ENCODE results near the gene ARID5B. TPM values are rescaled to one million over a fixed set of nuclear protein-coding genes. Genes with fewer than 3 reads are reported as not detected.
"Not testable (repeated sequence)": the region's sequence is repeated elsewhere in the genome, so short reads cannot be mapped to it uniquely, and the experiment has no call there.

ARID5B gene
- total RNA-seq, 2 donors from 2014 or later = 74.4 to 113 TPM

DNA sequence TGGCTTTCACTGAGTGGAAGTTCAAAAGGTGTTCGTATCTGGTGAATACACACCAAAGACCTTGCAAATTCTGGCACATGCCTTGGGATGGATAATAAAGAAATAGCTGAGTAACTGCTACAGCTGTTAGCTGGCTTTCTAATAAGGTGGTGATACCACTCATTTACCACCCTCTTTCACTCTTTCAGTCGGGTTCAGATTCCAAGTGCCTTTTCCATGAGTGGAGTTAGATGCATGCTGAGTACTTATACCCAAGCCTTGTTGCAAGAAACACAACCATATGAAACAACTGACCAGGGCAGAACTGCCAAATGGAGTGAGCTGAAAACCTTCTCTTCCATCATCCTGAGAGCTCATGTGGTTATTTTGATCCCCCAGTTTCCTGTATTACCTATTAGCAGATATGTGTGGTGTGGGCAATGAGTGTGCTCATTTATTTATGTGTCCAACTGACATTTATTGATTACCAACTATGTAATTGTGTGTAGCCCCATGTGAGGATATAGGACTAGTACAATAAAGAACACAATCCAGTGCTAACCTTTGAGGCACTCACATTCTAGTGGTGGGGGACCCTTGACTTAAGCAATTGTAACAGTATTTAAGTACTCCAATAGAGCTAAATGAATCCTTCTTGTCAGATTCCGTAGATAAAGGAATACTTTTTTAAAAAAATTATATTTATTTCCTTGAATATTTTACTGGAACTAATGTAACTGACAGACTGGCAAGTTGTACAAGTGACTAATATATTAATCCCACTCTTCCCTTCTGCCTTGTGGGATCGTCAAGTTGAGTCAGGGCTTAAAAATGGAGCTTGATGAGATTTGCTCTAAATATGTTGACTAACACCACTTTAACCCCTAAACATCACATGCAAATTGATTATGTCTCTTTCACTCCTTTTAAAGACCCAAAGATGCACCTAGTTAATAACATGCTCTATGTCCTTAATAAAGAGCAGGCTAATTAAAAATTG is 124.7 kb downstream of the ARID5B start:
- Mint-ChIP-seq H3K4me3 (no peak overlapping the region), H3K27me3 (ENCODE audit: low read depth) (no peaks in the 10 kb centered on the region), H3K27ac (peak overlapping the region; percentile 55), H3K9me3 (peaks cover 3 to 4% of the 10 kb centered on the region in 2 donors), H3K36me3 (ENCODE audit: insufficient read depth in 2 of 2) (peaks cover 13 to 38% of the 10 kb centered on the region in 2 donors), H3K4me1 (ENCODE audit: low read depth) (peaks cover 98% of the 10 kb centered on the region)
- DNase-seq = no peak
- ATAC-seq (replicated peaks in 1 of 2) = no peak

DNA sequence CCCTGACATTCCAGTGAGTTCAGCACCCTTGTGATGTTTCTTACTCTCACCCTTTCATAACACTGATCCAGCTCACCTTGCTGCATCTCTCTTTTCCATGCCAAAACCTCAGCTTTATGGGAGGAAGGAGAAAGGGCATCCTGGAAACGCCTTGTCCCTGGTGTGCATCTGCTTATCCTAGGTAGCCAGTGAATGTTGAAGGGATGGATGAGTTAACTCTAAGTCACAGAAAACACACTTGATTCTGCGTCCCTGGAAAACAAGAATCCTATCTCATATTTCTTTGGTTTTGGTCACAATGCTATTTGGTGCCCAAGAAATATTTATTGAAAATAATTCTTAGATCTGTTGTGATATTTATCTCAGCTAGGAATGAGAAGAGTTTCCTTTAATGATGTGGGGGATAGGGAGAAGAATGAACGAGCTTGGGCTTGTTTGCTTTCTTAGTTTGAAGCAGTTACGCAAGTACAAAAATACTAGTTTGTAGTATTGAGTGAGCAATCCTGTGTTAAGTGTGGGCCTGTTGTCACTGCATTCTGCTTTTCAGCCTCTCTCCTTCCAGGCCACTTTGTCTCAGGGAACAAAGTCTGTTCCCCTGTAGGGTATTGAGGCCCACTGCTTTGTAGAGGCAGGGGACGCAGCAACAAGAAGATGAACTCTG is 126.5 kb downstream of the ARID5B start:
- Mint-ChIP-seq H3K4me3 (peak overlapping the region in 1 of 2 donors; percentile 7), H3K36me3 (ENCODE audit: insufficient read depth in 2 of 2) (peaks cover 11 to 34% of the 10 kb centered on the region in 2 donors), H3K27me3 (ENCODE audit: low read depth) (no peaks in the 10 kb centered on the region), H3K9me3 (peaks cover 3 to 4% of the 10 kb centered on the region in 2 donors), H3K27ac (peak overlapping the region; percentile 72), H3K4me1 (ENCODE audit: low read depth) (peaks cover 98% of the 10 kb centered on the region)
- ATAC-seq (replicated peaks in 1 of 2) (no peak), DNase-seq (no peak)

DNA sequence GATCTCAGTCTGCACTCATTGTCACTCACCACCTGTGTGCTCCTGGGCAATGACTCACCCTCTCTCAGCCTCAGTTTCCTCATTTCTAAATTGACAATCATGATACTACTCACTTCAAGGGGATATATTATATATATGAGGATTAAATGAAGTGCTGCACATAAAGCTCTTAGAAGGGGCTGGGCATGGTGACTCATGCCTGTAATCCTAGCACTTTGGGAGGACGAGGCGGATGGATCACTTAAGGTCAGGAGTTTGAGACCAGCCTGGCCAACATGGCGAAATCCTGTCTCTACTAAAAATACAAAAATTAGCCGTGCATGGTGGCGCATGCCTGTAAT is 127.0 kb downstream of the ARID5B start:
- Mint-ChIP-seq H3K4me3 (peak overlapping the region in 1 of 2 donors; percentile 6), H3K27ac (peak overlapping the region; percentile 72), H3K36me3 (ENCODE audit: insufficient read depth in 2 of 2) (peaks cover 8 to 30% of the 10 kb centered on the region in 2 donors), H3K4me1 (ENCODE audit: low read depth) (peaks cover 98% of the 10 kb centered on the region)
- not testable (repeated sequence) for DNase-seq; ATAC-seq (replicated peaks in 1 of 2); H3K27me3 Mint-ChIP-seq (ENCODE audit: low read depth); H3K9me3 Mint-ChIP-seq

DNA sequence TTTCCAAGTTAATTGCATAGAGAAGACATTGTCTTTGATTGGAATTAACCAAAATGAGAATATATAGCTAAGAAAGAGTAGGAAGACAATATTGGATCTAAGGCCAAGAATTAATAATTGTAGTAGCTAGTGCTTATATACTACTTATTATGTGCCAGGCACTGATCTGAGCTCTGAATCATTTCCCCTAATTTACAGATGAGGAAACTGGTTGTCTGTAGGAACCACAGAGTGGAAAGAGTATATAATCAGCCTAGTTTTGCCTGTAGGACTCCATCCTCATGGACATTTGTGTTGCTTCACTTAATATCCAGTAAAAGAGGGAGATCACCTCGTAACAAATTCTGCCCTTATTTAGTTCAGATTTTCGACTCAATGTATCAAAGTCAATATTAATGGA is 127.9 kb downstream of the ARID5B start:
- peak in 1 of 2 donors; percentile 33 for ATAC-seq (replicated peaks in 1 of 2)
- Mint-ChIP-seq H3K27me3 (ENCODE audit: low read depth) (no peaks in the 10 kb centered on the region), H3K4me3 (peak overlapping the region; percentile 31 to 50), H3K9me3 (no peaks in the 10 kb centered on the region), H3K36me3 (ENCODE audit: insufficient read depth in 2 of 2) (peaks cover 8 to 27% of the 10 kb centered on the region in 2 donors), H3K27ac (peak overlapping the region; percentile 92), H3K4me1 (ENCODE audit: low read depth) (peaks cover 95% of the 10 kb centered on the region)
- DNase-seq = no peak

DNA sequence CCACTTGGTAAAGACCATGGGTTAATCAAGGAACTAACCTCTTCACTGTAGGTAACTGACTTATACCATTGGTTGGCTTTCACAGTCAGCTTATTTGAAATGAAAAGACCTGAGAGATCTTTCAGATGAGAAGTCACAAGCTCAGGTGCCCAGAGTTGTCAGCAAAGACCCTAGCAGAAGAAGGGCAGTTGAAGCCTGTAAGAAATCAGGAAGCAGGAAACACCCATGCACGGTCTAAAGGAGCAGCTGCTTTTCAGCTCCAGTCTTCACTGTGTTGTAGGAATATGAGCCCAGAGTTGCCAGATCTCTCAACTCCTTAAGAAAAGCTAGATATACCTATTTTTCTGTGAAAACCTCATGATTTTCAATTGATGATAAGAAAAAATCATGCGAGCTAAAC is 130.0 kb downstream of the ARID5B start:
- Mint-ChIP-seq H3K27ac (peak overlapping the region; percentile 83), H3K4me3 (no peak overlapping the region), H3K27me3 (ENCODE audit: low read depth) (no peaks in the 10 kb centered on the region), H3K36me3 (ENCODE audit: insufficient read depth in 2 of 2) (peaks cover 8 to 24% of the 10 kb centered on the region in 2 donors), H3K9me3 (no peaks in the 10 kb centered on the region), H3K4me1 (ENCODE audit: low read depth) (peaks cover 97% of the 10 kb centered on the region)
- ATAC-seq (replicated peaks in 1 of 2) (no peak), DNase-seq (no peak)

DNA sequence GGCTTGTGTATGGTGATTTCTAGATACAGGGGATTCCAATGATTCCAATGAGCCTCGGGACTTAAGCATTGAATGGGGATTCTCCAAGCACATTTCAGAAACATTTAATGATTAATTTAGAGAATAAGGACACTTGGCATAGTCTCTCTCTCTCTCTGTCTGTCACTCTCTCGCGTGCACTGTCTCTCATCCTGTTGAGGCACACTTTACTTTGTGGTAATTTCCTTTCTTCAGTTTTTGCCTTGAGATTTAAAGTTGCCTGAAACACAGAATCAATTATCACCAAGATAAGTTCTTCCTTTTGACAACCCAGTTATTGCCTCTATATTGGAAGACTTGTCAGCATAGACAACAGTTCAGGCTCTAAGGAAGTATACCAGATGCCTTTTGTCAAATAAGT is 131.6 kb downstream of the ARID5B start:
- ATAC-seq (replicated peaks in 1 of 2) (peak; percentile 28 to 35), DNase-seq (no peak)
- Mint-ChIP-seq H3K4me1 (ENCODE audit: low read depth) (peaks cover 97% of the 10 kb centered on the region), H3K4me3 (peak overlapping the region; percentile 53 to 68), H3K36me3 (ENCODE audit: insufficient read depth in 2 of 2) (peaks cover 5 to 15% of the 10 kb centered on the region in 2 donors), H3K27me3 (ENCODE audit: low read depth) (no peaks in the 10 kb centered on the region), H3K9me3 (no peaks in the 10 kb centered on the region), H3K27ac (peak overlapping the region; percentile 97)

DNA sequence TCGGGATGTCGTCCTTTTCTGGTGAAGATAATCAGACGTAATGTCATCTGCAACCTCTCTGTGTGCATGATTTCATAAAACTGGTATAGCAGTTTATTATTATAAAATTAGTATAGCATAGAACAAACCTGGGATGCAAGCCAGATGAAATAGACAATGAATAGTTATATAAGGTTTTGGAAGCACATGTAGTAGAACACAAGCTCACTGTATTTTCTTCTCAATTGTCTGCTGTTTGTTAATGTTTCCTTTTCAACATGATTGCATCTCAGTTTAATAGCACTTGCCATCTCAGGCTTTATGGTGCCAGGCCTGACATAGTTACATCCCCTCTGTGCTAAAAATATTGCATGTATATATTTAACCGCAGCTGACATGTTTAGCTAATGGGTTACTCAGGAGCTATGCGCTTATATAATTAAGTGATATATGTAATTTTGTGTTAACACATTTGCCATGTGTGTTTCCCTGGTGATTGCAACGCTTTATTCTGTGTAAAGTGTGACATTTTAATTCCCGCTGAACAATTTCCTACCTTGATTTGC is 132.7 kb downstream of the ARID5B start:
- Mint-ChIP-seq H3K27ac (peak overlapping the region; percentile 27), H3K27me3 (ENCODE audit: low read depth) (no peaks in the 10 kb centered on the region), H3K4me3 (no peak overlapping the region), H3K9me3 (no peaks in the 10 kb centered on the region), H3K36me3 (ENCODE audit: insufficient read depth in 2 of 2) (peaks cover 4 to 13% of the 10 kb centered on the region in 2 donors), H3K4me1 (ENCODE audit: low read depth) (peaks cover 96% of the 10 kb centered on the region)
- no peak for ATAC-seq (replicated peaks in 1 of 2)
- DNase-seq = no peak

DNA sequence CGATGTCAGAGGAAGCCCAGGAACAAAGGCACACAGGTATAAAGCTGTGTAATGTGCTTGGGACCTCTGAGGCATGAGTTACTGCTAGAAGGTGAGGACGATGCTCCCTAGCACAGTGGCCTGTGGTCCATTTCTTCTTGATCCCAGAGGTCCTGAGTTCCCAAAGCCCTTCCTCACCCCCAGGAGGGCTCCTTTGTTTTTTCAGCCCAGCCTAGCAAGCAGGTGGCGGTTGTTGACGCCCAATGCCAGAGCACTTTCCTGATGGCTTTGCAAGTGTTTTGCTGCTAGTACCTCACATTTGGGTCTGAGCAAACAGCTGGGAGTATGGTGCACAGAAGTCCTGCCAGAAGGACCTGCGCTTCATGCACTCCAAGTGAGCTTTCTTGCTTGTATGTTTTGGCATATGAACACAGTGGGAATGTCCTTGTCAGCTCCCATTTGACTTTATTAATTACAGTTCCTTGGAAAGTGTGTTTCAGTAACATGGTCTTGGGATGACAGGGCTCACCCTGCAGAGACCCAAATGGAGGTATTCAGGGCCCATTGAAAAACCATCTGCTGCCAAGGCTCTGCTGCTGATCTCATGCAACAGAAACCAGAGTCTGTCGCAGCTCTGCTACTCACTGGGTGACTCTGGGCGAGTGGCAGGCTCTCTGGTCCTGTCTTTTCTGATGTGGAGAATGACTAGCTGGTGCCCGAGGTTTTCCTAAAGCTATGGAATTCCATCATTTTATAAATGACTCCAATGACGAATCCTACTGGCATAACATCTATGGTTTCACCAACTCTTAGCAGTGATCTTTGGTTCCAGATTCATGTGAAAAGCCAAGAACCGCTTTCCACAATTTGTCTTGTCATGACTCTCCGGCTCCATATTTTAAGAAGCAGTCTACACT is 134.9 kb downstream of the ARID5B start:
- ATAC-seq (replicated peaks in 1 of 2) (no peak), DNase-seq (no peak)
- H3K27me3 Mint-ChIP-seq (ENCODE audit: low read depth) = no peaks in the 10 kb centered on the region
- H3K4me3 Mint-ChIP-seq = peak overlapping the region; percentile 28 to 50
- H3K9me3 Mint-ChIP-seq = no peaks in the 10 kb centered on the region
- peak overlapping the region; percentile 96 for H3K27ac Mint-ChIP-seq
- peaks cover 2 to 8% of the 10 kb centered on the region in 2 donors for H3K36me3 Mint-ChIP-seq (ENCODE audit: insufficient read depth in 2 of 2)
- H3K4me1 Mint-ChIP-seq (ENCODE audit: low read depth) = peaks cover 95% of the 10 kb centered on the region

DNA sequence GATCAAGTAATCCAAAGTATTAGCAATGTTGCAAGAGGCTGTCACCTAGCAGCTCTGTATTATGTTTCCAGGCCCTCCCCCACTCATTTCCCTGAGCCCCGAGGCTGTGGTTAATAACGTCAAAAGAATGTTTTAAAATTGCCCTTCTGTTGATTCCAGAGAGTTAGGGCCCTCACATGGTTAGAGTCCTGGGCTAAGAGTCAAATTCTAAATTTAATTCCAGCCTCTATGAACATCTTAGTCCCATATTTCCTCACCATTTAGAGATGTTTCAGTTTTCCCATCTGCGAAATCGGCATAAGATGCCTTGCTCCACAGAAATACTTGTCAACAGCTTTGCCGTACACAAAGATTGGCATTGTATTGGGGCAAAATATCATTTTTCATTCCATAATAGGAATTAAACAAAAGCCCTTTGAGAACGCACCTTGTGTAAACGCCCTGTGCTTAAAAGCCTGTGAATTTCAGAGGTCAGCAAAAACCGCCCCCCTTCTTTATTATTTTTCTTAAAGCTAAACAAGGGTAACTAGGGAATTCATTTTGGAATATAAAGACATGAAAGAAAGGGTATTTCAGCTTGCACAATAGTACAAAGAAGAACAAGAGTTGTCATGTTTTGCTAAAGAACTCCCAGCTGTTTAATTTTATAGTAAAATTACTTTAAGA is 135.8 kb downstream of the ARID5B start:
- Mint-ChIP-seq H3K4me1 (ENCODE audit: low read depth) (peaks cover 95% of the 10 kb centered on the region), H3K4me3 (peak overlapping the region; percentile 28 to 55), H3K36me3 (ENCODE audit: insufficient read depth in 2 of 2) (peaks cover 3 to 9% of the 10 kb centered on the region in 2 donors), H3K27me3 (ENCODE audit: low read depth) (no peaks in the 10 kb centered on the region), H3K9me3 (no peaks in the 10 kb centered on the region), H3K27ac (peak overlapping the region; percentile 96)
- no peak for ATAC-seq (replicated peaks in 1 of 2)
- no peak for DNase-seq

DNA sequence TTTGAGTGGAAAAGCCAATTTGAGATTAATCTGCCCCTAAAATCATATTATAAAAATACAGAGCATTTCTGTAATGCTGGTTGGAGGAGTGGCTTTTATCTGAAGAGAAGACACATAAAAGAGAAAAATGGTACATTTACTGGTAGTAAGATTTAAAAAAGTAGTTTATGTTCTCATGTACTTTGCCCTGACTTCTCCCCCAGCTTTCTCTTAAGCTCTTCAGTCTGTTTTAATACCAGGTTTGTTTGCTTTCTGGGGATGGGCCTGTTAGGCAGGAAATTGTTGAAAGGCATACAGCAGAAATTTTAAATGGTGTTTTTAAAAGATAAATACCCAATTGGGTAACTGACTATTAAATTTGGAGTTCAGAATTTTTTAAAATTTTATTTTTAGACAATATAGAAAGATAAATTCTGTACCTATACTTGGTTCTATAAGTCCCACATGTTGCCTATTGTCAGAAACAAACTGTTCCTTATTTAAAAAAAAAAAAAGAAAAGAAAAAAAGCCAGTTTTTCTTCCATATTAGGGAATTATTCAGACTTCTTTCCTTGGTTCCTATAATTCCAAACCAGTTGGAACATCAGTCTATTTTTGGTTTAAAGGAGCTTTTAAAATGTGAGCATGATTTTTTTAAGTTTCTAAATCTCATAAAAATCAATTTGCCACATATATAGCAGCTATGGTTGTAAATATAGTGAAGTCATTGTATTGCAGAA is 136.6 kb downstream of the ARID5B start:
- Mint-ChIP-seq H3K27ac (peak overlapping the region; percentile 97), H3K4me1 (ENCODE audit: low read depth) (peaks cover 95% of the 10 kb centered on the region), H3K9me3 (no peaks in the 10 kb centered on the region), H3K36me3 (ENCODE audit: insufficient read depth in 2 of 2) (peaks cover 3 to 11% of the 10 kb centered on the region in 2 donors), H3K27me3 (ENCODE audit: low read depth) (no peaks in the 10 kb centered on the region), H3K4me3 (peak overlapping the region; percentile 58 to 85)
- DNase-seq (no peak), ATAC-seq (replicated peaks in 1 of 2) (no peak)

DNA sequence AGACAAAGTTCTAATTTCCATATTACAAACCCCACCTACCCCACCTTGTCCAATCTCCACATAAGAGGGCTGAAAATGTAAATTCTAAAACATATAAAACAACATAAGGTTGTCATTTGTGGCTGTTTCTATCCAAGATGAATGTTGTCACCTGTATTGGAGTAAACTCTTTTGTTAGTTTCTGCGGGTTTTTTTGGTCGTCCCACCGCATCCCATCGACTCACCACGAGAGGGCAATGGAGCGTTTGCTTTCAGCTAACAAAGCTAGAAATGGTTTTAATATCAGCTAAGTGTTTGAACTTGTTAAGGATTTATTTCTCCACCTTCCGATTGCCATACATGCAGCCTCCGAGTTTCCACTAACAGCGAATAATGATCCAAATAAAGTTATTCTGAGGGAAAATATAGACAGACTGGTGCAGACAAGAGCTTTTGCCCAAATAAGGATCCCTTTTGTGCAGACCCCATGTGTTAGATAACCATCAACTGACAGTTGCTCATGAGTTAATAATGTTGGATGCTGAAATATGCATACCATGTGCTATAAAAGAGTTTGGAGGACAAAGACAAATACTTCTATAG is 137.2 kb downstream of the ARID5B start:
- Mint-ChIP-seq H3K36me3 (ENCODE audit: insufficient read depth in 2 of 2) (peaks cover 3 to 16% of the 10 kb centered on the region in 2 donors), H3K9me3 (no peaks in the 10 kb centered on the region), H3K27ac (peak overlapping the region; percentile 97), H3K4me1 (ENCODE audit: low read depth) (peaks cover 95% of the 10 kb centered on the region), H3K27me3 (ENCODE audit: low read depth) (no peaks in the 10 kb centered on the region), H3K4me3 (peak overlapping the region; percentile 58 to 85)
- ATAC-seq (replicated peaks in 1 of 2) = peak; percentile 65 to 74
- peak; percentile 78 to 80 for DNase-seq

Measured in activated T-cell treated with anti-CD3 and anti-CD28 coated beads, Interleukin-2, amount 50 U/mL, for 72 hours (primary cell).